Progenitor cell of endocrine pancreas (in vitro differentiated cells): Measurements from ENCODE around the gene CENPQ. TPM values are rescaled to one million over a fixed set of nuclear protein-coding genes. Genes with fewer than 3 reads are reported as not detected.

Experiments
- DNase-seq: peaks from one replicate; pipeline ENCODE4 v3.0.0; 2021; ENCODE audit warnings: low spot score; ENCODE audit not compliant: unreplicated experiment
- H3K27ac Mint-ChIP-seq: 2 replicates; pipeline ENCODE4 v1.8.0; 2021; ENCODE audit warnings: mild to moderate bottlenecking, moderate library complexity, mixed read lengths
- H3K27me3 Mint-ChIP-seq: 2 replicates; pipeline ENCODE4 v1.8.0; 2021; ENCODE audit warnings: mixed read lengths
- H3K36me3 Mint-ChIP-seq: 2 replicates; pipeline ENCODE4 v1.8.0; 2022; ENCODE audit warnings: mixed read lengths; ENCODE audit not compliant: insufficient read depth
- H3K4me1 Mint-ChIP-seq: 2 replicates; pipeline ENCODE4 v1.8.0; 2021; ENCODE audit warnings: low read depth, mixed read lengths
- H3K4me3 Mint-ChIP-seq: 2 replicates; pipeline ENCODE4 v1.8.0; 2021; ENCODE audit warnings: low read depth, mild to moderate bottlenecking, moderate library complexity, mixed read lengths
- H3K9me3 Mint-ChIP-seq: 2 replicates; pipeline ENCODE4 v1.8.0; 2021; ENCODE audit warnings: low read depth, mixed read lengths
- long read RNA-seq: library from polyadenylated mRNA; unstranded; transcript quantifications from one replicate; pipeline ENCODE4 v2.0.0, GENCODE V29; 2020
- total RNA-seq: library from RNA; stranded (reverse); gene quantifications from 2 replicates; pipeline ENCODE4 v1.2.1, GENCODE V29; 2021
- TF ChIP-seq, protein P1 (sequence below): fragments of 200-600 bp; sonication (generic); IDR thresholded peaks from one replicate; pipeline ENCODE4 v1.5.0; 2021; ENCODE audit warnings: antibody characterized with exemption, mild to moderate bottlenecking; ENCODE audit not compliant: unreplicated experiment

Gene CENPQ
- 7.8 and 8.0 TPM in 2 replicates for total RNA-seq
- long read RNA-seq, partial matches to known transcripts = 4 of 12 reads
- long read RNA-seq, other reads (novel, unspliced or antisense) = 5 of 12 reads

DNA sequence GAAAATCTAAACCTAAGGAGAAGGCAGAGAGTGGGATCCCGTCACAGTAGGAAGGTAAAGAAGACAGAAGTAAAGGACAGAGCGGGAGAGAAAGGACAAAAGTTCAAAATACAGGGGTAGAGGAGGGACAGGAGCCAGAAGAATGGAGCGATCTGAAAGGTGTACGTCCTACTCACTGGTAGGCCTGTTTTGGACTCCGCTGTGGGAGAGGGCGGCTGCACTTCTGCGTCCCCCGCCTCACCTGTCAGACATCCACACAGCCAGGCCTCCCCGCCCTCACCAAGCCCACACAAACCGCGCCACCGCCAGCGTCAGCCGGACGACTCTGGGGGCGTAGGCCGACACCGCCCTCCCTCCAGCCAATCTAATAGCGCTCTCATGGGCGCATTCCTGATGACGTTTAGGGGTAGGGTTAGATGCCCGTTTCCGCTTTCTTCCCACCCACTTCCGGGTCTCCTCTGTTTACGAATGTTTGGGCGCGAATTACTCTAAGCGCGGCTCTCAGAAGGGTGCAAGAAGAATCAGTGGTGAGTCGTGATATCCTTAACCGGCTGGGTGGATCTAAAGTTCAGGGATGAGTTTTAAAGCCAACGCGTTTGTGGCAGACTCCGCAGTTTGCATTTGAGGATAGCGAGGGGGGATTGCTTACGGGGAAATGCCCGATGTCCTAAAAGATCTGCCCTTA is at the start of gene CENPQ, which contains the start of gene MMUT:
Gene CENPQ, plus strand, starts transcription at position 444 of the 685 bp plus-strand sequence. CDS start 6,807 bp downstream, outside the sequence.
Gene MMUT, minus strand, starts transcription at position 327 of the 685 bp plus-strand sequence. CDS start 3,787 bp downstream, outside the sequence.
- Mint-ChIP-seq H3K27ac (peak within 1 kb of the TSS; percentile 99), H3K4me1 (peaks cover 17% of the 10 kb centered on the region), H3K27me3 (no peaks in the 10 kb centered on the region), H3K36me3 (peaks cover 2% of the 10 kb centered on the region), H3K4me3 (peak within 1 kb of the TSS; percentile 98), H3K9me3 (no peaks in the 10 kb centered on the region)
- peak; percentile 84 for DNase-seq
- TF ChIP-seq, protein P1, sequence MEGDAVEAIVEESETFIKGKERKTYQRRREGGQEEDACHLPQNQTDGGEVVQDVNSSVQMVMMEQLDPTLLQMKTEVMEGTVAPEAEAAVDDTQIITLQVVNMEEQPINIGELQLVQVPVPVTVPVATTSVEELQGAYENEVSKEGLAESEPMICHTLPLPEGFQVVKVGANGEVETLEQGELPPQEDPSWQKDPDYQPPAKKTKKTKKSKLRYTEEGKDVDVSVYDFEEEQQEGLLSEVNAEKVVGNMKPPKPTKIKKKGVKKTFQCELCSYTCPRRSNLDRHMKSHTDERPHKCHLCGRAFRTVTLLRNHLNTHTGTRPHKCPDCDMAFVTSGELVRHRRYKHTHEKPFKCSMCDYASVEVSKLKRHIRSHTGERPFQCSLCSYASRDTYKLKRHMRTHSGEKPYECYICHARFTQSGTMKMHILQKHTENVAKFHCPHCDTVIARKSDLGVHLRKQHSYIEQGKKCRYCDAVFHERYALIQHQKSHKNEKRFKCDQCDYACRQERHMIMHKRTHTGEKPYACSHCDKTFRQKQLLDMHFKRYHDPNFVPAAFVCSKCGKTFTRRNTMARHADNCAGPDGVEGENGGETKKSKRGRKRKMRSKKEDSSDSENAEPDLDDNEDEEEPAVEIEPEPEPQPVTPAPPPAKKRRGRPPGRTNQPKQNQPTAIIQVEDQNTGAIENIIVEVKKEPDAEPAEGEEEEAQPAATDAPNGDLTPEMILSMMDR = no peak

DNA sequence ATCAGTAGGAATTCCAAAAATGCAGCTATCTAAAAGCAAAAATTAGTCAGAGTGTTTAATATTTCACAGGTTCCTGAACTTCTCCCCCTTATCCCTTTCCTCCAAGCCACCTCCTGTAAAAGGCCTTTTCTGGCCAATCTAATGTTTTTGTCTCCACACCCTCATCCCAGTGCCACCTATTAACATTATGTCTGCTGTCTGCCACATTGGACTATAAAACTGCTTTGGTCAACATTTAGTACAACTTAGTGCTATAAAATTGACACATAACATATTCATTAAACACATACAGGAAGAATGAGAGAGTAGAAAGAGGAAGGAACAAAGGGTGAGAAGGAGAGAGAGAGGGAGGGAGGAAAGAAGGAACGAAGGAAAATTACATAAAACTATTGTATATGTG is 47.8 kb upstream of the CENPQ start:
- DNase-seq = no peak
- no peak overlapping the region for H3K4me3 Mint-ChIP-seq
- H3K9me3 Mint-ChIP-seq = no peaks in the 10 kb centered on the region
- no peak overlapping the region for H3K27ac Mint-ChIP-seq
- TF ChIP-seq, protein P1 = no peak
- H3K27me3 Mint-ChIP-seq = no peaks in the 10 kb centered on the region
- H3K4me1 Mint-ChIP-seq = peaks cover 7% of the 10 kb centered on the region
- H3K36me3 Mint-ChIP-seq = no peaks in the 10 kb centered on the region

- H3K27ac Mint-ChIP-seq = no peak overlapping the region
- no peak for DNase-seq
- no peaks in the 10 kb centered on the region for H3K36me3 Mint-ChIP-seq
- no peaks in the 10 kb centered on the region for H3K9me3 Mint-ChIP-seq
- no peaks in the 10 kb centered on the region for H3K27me3 Mint-ChIP-seq
- peaks cover 7% of the 10 kb centered on the region for H3K4me1 Mint-ChIP-seq
- H3K4me3 Mint-ChIP-seq = no peak overlapping the region
- TF ChIP-seq, protein P1 = no peak
Observed at GRCh38 chr6:49416195-49416594, 47.0 kb upstream of the CENPQ start.

- TF ChIP-seq, protein P1 = no peak
- no peak for DNase-seq
- Mint-ChIP-seq H3K27ac (no peak overlapping the region), H3K9me3 (peaks cover 3% of the 10 kb centered on the region), H3K4me1 (no peaks in the 10 kb centered on the region), H3K36me3 (peaks cover 7% of the 10 kb centered on the region), H3K4me3 (no peak overlapping the region), H3K27me3 (no peaks in the 10 kb centered on the region)
Observed at GRCh38 chr6:49423817-49424216, 39.4 kb upstream of the CENPQ start.

- DNase-seq = no peak
- H3K9me3 Mint-ChIP-seq = peaks cover 3% of the 10 kb centered on the region
- H3K27ac Mint-ChIP-seq = no peak overlapping the region
- TF ChIP-seq, protein P1 = no peak
- H3K4me1 Mint-ChIP-seq = no peaks in the 10 kb centered on the region
- no peak overlapping the region for H3K4me3 Mint-ChIP-seq
- peaks cover 22% of the 10 kb centered on the region for H3K36me3 Mint-ChIP-seq
- H3K27me3 Mint-ChIP-seq = no peaks in the 10 kb centered on the region
Observed at GRCh38 chr6:49430187-49430586, 33.0 kb upstream of the CENPQ start.
